Lung (tissue), 12 donors: Measurements from ENCODE around the gene CAMK1G. TPM values are rescaled to one million over a fixed set of nuclear protein-coding genes. Genes with fewer than 3 reads are reported as not detected.

ENCODE experiments used
- ATAC-seq: fragments of 200-7000 bp; cut with Tn5 transposase; one replicate; pipeline ENCODE4 v1.9.1; 2020; ENCODE audit warnings: moderate number of reproducible peaks; ENCODE audit not compliant: insufficient read depth, low FRiP score
- DNase-seq, 3 donors: peaks; one replicate each; pipeline ENCODE4 v3.0.0-alpha.2; 2013 to 2017
- H3K27ac ChIP-seq, 2 donors: one replicate each; pipeline ENCODE4 v1.5.1; 2013; ENCODE audit warnings: mild to moderate bottlenecking in 2 of 2, moderate library complexity in 2 of 2, control low read depth in 1 of 2, inconsistent platforms in 1 of 2, low read depth in 1 of 2, low read length in 1 of 2
- H3K27me3 ChIP-seq, 3 donors: one replicate each; pipeline ENCODE4 v1.5.1; 2013; ENCODE audit warnings: low read length in 2 of 3; ENCODE audit not compliant: control insufficient read depth in 3 of 3, insufficient read depth in 3 of 3
- H3K36me3 ChIP-seq, 4 donors: one replicate each; pipeline ENCODE4 v1.5.1; 2013; ENCODE audit warnings: low read length in 4 of 4, mild to moderate bottlenecking in 1 of 4, moderate library complexity in 1 of 4; ENCODE audit not compliant: control insufficient read depth in 4 of 4, insufficient read depth in 4 of 4
- H3K4me1 ChIP-seq, 5 donors: one replicate each; pipeline ENCODE4 v1.5.1; 2013; ENCODE audit warnings: low read length in 5 of 5, mild to moderate bottlenecking in 2 of 5, moderate library complexity in 1 of 5; ENCODE audit not compliant: control insufficient read depth in 5 of 5, insufficient read depth in 5 of 5
- H3K4me3 ChIP-seq: one replicate; pipeline ENCODE4 v1.5.1; 2013; ENCODE audit warnings: mild to moderate bottlenecking, control low read depth, moderate library complexity
- H3K9ac ChIP-seq, 2 donors: one replicate each; pipeline ENCODE4 v1.5.1; 2013; ENCODE audit warnings: low read length in 2 of 2, control low read depth in 1 of 2; ENCODE audit not compliant: insufficient read depth in 1 of 2
- H3K9me3 ChIP-seq, 4 donors: one replicate each; pipeline ENCODE4 v1.5.1; 2013; ENCODE audit warnings: low read length in 3 of 4, mild to moderate bottlenecking in 1 of 4, moderate library complexity in 1 of 4; ENCODE audit not compliant: control insufficient read depth in 4 of 4, insufficient read depth in 3 of 4
- CTCF ChIP-seq: IDR thresholded peaks from 2 replicates; pipeline ENCODE4 v1.5.1; 2012; ENCODE audit warnings: mild to moderate bottlenecking; ENCODE audit errors: control extremely low read depth, extremely low read depth
- WGBS, 2 donors: extraction: QIAGEN DNeasy Blood & Tissue Kit; methylation state at CpG; one replicate each; pipeline ENCODE4 v1.1.7; 2013; 5-methylcytosine and 5-hydroxymethylcytosine counted together
- polyA plus RNA-seq, 2 donors: library from polyadenylated mRNA; stranded (reverse); fragments of 200-250 nt; gene quantifications; one replicate each; pipeline ENCODE4 v1.2.1, GENCODE V29; 2013
- total RNA-seq, 2 donors: library from RNA; depleted of rRNA in 1 of 2; stranded (reverse); fragments of >200 nt in 1 of 2; gene quantifications; one replicate each; pipeline ENCODE4 v1.2.1, GENCODE V29; 2014 to 2021
- donor health status: control.
- donor health status: control.
- donor health status: Bipolar disorder and iron deficiency.
- donor health status: healthy.
- donor health status: DM: yes; HTN: yes; CAD: no.

Gene CAMK1G
- total and polyA plus RNA-seq, 4 donors, result 0.14 to 2.4 (median 0.80) TPM; not detected in 1

GRCh38 chr1:209585672-209586071 lies 2.2 kb downstream of the CAMK1G start:
- Histone ChIP-seq H3K4me3 (no peak overlapping the region), H3K9me3 (peaks cover 0 to 2% (median 0%) of the 10 kb centered on the region in 4 donors), H3K36me3 (no peaks in the 10 kb centered on the region), H3K4me1 (peaks cover 0 to 31% (median 7%) of the 10 kb centered on the region in 5 donors), H3K27ac (no peak overlapping the region), H3K9ac (peak overlapping the region in 1 of 2 donors; percentile 18), H3K27me3 (peaks cover 0 to 3% (median 0%) of the 10 kb centered on the region in 3 donors)
- ATAC-seq, result no peak
- 2 to 4% methylated on average over 23 of the region's 23 CpGs for WGBS, 2 donors
- peak; percentile 85 to 93 (median 87) for DNase-seq
- no peak for TF ChIP-seq CTCF

GRCh38 chr1:209586221-209586740 lies 2.8 kb downstream of the CAMK1G start:
- H3K27ac ChIP-seq, result no peak overlapping the region
- WGBS, 2 donors, result 48 to 49% methylated on average over 4 of the region's 4 CpGs
- no peaks in the 10 kb centered on the region for H3K36me3 ChIP-seq
- ATAC-seq (no peak), DNase-seq (peak in 2 of 3 donors; percentile 42 to 67)
- peak overlapping the region in 1 of 2 donors; percentile 18 for H3K9ac ChIP-seq
- H3K4me3 ChIP-seq, result no peak overlapping the region
- peaks cover 0 to 2% (median 0%) of the 10 kb centered on the region in 4 donors for H3K9me3 ChIP-seq
- no peak for TF ChIP-seq CTCF
- H3K27me3 ChIP-seq, result peaks cover 0 to 3% (median 0%) of the 10 kb centered on the region in 3 donors
- peaks cover 0 to 31% (median 7%) of the 10 kb centered on the region in 5 donors for H3K4me1 ChIP-seq

GRCh38 chr1:209587789-209588188 lies 4.3 kb downstream of the CAMK1G start:
- no peak overlapping the region for H3K4me3 ChIP-seq
- no peaks in the 10 kb centered on the region for H3K36me3 ChIP-seq
- no peak for TF ChIP-seq CTCF
- H3K4me1 ChIP-seq, result peaks cover 0 to 31% (median 7%) of the 10 kb centered on the region in 5 donors
- H3K9ac ChIP-seq, result no peak overlapping the region
- DNase-seq, result no peak
- 92 to 94% methylated on average over 3 of the region's 3 CpGs for WGBS, 2 donors
- ATAC-seq, result no peak
- H3K27me3 ChIP-seq, result peaks cover 0 to 3% (median 0%) of the 10 kb centered on the region in 3 donors
- peaks cover 0 to 2% (median 0%) of the 10 kb centered on the region in 4 donors for H3K9me3 ChIP-seq
- H3K27ac ChIP-seq, result no peak overlapping the region

GRCh38 chr1:209589440-209589839 lies 5.9 kb downstream of the CAMK1G start:
- WGBS, 2 donors, result 96 to 100% methylated on average over 2 of the region's 2 CpGs
- no peaks in the 10 kb centered on the region for H3K36me3 ChIP-seq
- no peak for ATAC-seq
- H3K9ac ChIP-seq, result no peak overlapping the region
- peaks cover 0 to 29% (median 7%) of the 10 kb centered on the region in 5 donors for H3K4me1 ChIP-seq
- H3K27ac ChIP-seq, result no peak overlapping the region
- TF ChIP-seq CTCF, result no peak
- peaks cover 0 to 3% (median 0%) of the 10 kb centered on the region in 3 donors for H3K27me3 ChIP-seq
- no peak for DNase-seq
- H3K9me3 ChIP-seq, result peaks cover 0 to 2% (median 0%) of the 10 kb centered on the region in 4 donors
- H3K4me3 ChIP-seq, result no peak overlapping the region
